ENCODE measurements around the gene DCAF8L2. TPM values are rescaled to one million over a fixed set of nuclear protein-coding genes. Genes with fewer than 3 reads are reported as not detected.

DCAF8L2 gene
- total and polyA plus RNA-seq, 2 donors = not detected

- Histone ChIP-seq H3K9me3 (ENCODE audit: control insufficient read depth in 2 of 2, insufficient read depth in 1 of 2, low read length in 1 of 2) (no peaks in the 10 kb centered on the region), H3K4me1 (ENCODE audit: control insufficient read depth in 2 of 2, insufficient read depth in 2 of 2, low read length in 2 of 2) (no peaks in the 10 kb centered on the region), H3K4me3 (ENCODE audit: low read length in 2 of 2) (no peak overlapping the region), H3K27me3 (ENCODE audit: control insufficient read depth in 2 of 2, insufficient read depth in 1 of 2, low read length in 1 of 2) (no peaks in the 10 kb centered on the region), H3K27ac (ENCODE audit: low read depth in 1 of 2, low read length in 1 of 2) (no peak overlapping the region), H3K36me3 (ENCODE audit: control insufficient read depth in 2 of 2, insufficient read depth in 2 of 2, low read length in 1 of 2) (no peaks in the 10 kb centered on the region)
- DNase-seq (ENCODE audit: low read depth in 6 of 9, low spot score in 9 of 9) = no peak
These were observed 177.2 kb downstream of the DCAF8L2 start for GRCh38 chrX:27767387-27767786.

GRCh38 chrX:27775984-27776383 is 185.8 kb downstream of the DCAF8L2 start:
- Histone ChIP-seq H3K27me3 (ENCODE audit: control insufficient read depth in 2 of 2, insufficient read depth in 1 of 2, low read length in 1 of 2) (no peaks in the 10 kb centered on the region), H3K9me3 (ENCODE audit: control insufficient read depth in 2 of 2, insufficient read depth in 1 of 2, low read length in 1 of 2) (no peaks in the 10 kb centered on the region), H3K4me3 (ENCODE audit: low read length in 2 of 2) (no peak overlapping the region), H3K27ac (ENCODE audit: low read depth in 1 of 2, low read length in 1 of 2) (no peak overlapping the region), H3K4me1 (ENCODE audit: control insufficient read depth in 2 of 2, insufficient read depth in 2 of 2, low read length in 2 of 2) (no peaks in the 10 kb centered on the region), H3K36me3 (ENCODE audit: control insufficient read depth in 2 of 2, insufficient read depth in 2 of 2, low read length in 1 of 2) (no peaks in the 10 kb centered on the region)
- 88% methylated on average over 2 of the region's 2 CpGs for WGBS
- no peak for DNase-seq (ENCODE audit: low read depth in 6 of 9, low spot score in 9 of 9)

GRCh38 chrX:27796640-27797257 is 206.6 kb downstream of the DCAF8L2 start:
- Histone ChIP-seq H3K36me3 (ENCODE audit: control insufficient read depth in 2 of 2, insufficient read depth in 2 of 2, low read length in 1 of 2) (no peaks in the 10 kb centered on the region), H3K27ac (ENCODE audit: low read depth in 1 of 2, low read length in 1 of 2) (no peak overlapping the region), H3K27me3 (ENCODE audit: control insufficient read depth in 2 of 2, insufficient read depth in 1 of 2, low read length in 1 of 2) (no peaks in the 10 kb centered on the region), H3K4me1 (ENCODE audit: control insufficient read depth in 2 of 2, insufficient read depth in 2 of 2, low read length in 2 of 2) (no peaks in the 10 kb centered on the region), H3K4me3 (ENCODE audit: low read length in 2 of 2) (no peak overlapping the region), H3K9me3 (ENCODE audit: control insufficient read depth in 2 of 2, insufficient read depth in 1 of 2, low read length in 1 of 2) (no peaks in the 10 kb centered on the region)
- DNase-seq (ENCODE audit: low read depth in 6 of 9, low spot score in 9 of 9) = no peak
- WGBS = 92% methylated on average over 6 of the region's 6 CpGs

GRCh38 chrX:27797575-27797974 is 207.4 kb downstream of the DCAF8L2 start:
- H3K4me1 ChIP-seq (ENCODE audit: control insufficient read depth in 2 of 2, insufficient read depth in 2 of 2, low read length in 2 of 2) = no peaks in the 10 kb centered on the region
- 89% methylated on average over 1 of the region's 1 CpG for WGBS
- no peak overlapping the region for H3K4me3 ChIP-seq (ENCODE audit: low read length in 2 of 2)
- H3K27ac ChIP-seq (ENCODE audit: low read depth in 1 of 2, low read length in 1 of 2) = no peak overlapping the region
- H3K27me3 ChIP-seq (ENCODE audit: control insufficient read depth in 2 of 2, insufficient read depth in 1 of 2, low read length in 1 of 2) = no peaks in the 10 kb centered on the region
- no peaks in the 10 kb centered on the region for H3K9me3 ChIP-seq (ENCODE audit: control insufficient read depth in 2 of 2, insufficient read depth in 1 of 2, low read length in 1 of 2)
- no peak for DNase-seq (ENCODE audit: low read depth in 6 of 9, low spot score in 9 of 9)
- H3K36me3 ChIP-seq (ENCODE audit: control insufficient read depth in 2 of 2, insufficient read depth in 2 of 2, low read length in 1 of 2) = no peaks in the 10 kb centered on the region

Other genes starting within 250 kb of the DCAF8L2 start
- gene PPP4R3C, start 127.0 kb upstream of the DCAF8L2 start, total RNA-seq = not detected
- not detected for gene PPP4R3C, start 127.0 kb upstream of the DCAF8L2 start, polyA plus RNA-seq
- not detected for gene MAGEB10, start 217.6 kb downstream of the DCAF8L2 start, total RNA-seq
- not detected for gene MAGEB10, start 217.6 kb downstream of the DCAF8L2 start, polyA plus RNA-seq